ENCODE measurements around the gene USP3. TPM values are rescaled to one million over a fixed set of nuclear protein-coding genes. Genes with fewer than 3 reads are reported as not detected.

USP3 gene
- total and polyA plus RNA-seq, 2 donors (not counting 1 experiment from before 2014, with no cell fraction given), result 21.3 to 55.5 TPM

DNA sequence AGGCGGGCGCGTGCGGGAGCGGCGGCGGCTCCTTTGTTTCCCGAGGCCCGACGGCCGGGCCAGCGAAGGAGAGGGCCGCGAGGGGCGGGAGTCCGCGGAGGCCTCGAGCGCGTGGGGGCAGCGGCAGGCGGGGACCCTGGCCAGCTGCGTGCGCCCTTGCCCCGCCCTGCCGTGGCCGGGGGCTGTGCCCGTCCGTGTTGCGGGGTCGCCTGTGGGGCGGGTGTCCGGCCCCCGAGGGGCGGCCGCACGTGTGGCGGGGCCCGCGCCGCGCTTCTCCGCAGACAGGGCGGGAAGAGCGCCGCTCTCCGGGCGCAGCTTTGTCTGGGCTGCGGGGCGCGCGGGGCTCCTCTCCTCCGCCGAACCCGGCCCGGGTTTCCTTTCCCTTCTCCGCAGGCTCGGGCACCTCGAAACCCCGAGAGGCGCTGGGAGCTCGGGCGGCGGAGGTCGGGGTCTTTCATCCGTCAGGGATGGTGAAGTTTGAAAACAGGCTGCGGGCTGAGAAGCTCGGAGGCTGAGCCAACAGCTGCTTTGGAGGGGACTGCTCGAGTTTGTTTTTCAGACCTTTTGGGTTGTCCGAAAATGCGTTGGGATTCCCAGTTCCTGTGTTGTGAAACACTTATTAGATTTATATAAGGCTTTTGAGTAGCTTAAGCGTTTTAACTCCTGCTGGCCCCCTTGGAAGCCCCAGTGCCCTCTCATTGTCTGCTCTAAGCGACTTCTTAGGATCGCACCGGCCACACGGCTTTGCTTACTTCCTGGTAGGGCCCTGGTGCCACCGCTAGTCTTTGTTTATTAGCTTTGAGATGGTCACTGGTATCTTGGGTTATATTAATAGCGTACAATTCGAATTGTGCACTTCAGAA, 817 bp downstream of the USP3 start:
- Histone ChIP-seq H3K4me1 (ENCODE audit: control insufficient read depth, extremely low read depth, insufficient read depth, low read length) (peaks cover 33% of the 10 kb centered on the region), H3K27ac (ENCODE audit: insufficient read depth, low read length) (peak overlapping the region; percentile 89), H4K20me1 (ENCODE audit: control insufficient read depth, extremely low read depth, insufficient read depth, low read length) (no peaks in the 10 kb centered on the region), H3K27me3 (ENCODE audit: control insufficient read depth, insufficient read depth, low read length) (no peaks in the 10 kb centered on the region), H3K4me2 (ENCODE audit: extremely low read depth, insufficient read depth, low read length) (peak overlapping the region; percentile 76), H3K79me2 (ENCODE audit: control insufficient read depth, insufficient read depth, low read length) (peaks cover 46% of the 10 kb centered on the region), H3K4me3 (replicated peaks in 1 of 4; ENCODE audit: control extremely low read depth in 1 of 4, insufficient read depth in 1 of 4, low read depth in 3 of 4, low read length in 4 of 4) (peak overlapping the region; percentile 79 to 93 (median 86)), H3K9ac (ENCODE audit: insufficient read depth, low read length) (peak overlapping the region; percentile 95), H3K36me3 (ENCODE audit: control insufficient read depth, insufficient read depth, low read length) (no peaks in the 10 kb centered on the region), H3K9me3 (ENCODE audit: control insufficient read depth, insufficient read depth, low read depth, low read length) (no peaks in the 10 kb centered on the region), H2AFZ (ENCODE audit: low read length) (no peak overlapping the region)
- TF ChIP-seq, protein P1, sequence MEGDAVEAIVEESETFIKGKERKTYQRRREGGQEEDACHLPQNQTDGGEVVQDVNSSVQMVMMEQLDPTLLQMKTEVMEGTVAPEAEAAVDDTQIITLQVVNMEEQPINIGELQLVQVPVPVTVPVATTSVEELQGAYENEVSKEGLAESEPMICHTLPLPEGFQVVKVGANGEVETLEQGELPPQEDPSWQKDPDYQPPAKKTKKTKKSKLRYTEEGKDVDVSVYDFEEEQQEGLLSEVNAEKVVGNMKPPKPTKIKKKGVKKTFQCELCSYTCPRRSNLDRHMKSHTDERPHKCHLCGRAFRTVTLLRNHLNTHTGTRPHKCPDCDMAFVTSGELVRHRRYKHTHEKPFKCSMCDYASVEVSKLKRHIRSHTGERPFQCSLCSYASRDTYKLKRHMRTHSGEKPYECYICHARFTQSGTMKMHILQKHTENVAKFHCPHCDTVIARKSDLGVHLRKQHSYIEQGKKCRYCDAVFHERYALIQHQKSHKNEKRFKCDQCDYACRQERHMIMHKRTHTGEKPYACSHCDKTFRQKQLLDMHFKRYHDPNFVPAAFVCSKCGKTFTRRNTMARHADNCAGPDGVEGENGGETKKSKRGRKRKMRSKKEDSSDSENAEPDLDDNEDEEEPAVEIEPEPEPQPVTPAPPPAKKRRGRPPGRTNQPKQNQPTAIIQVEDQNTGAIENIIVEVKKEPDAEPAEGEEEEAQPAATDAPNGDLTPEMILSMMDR (conservative IDR thresholded peaks at IDR 0.05 in 1 of 2, IDR thresholded peaks at IDR 0.05 in 1 of 2; ENCODE audit: low read depth in 1 of 2, low read length in 2 of 2), result peak in 1 of 2 donors; percentile 23
- no peak for TF ChIP-seq EZH2 (IDR thresholded peaks at IDR 0.05; ENCODE audit: low read length, missing control alignments)
- peak; percentile 61 to 62 for DNase-seq (ENCODE audit: low read depth in 2 of 2)

DNA sequence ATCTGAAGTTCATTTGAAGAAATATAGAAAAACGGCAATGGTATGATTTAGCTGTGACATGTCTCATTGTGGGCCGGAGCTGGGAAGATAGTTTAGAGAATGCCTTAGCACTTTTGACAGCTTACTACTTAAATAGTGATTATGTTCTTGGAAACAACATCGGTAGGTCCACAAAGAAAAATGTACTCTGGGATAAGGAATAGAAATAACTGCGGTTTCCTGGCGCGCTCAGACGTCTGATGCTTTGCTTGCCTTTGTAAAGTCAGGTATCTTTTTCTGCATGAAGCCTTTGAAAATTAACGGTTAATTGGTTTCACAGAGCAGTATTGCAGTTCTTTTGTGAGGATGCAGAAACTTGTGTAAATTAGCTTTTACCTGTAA, 1.4 kb downstream of the USP3 start:
- Histone ChIP-seq H2AFZ (ENCODE audit: low read length) (no peak overlapping the region), H3K27me3 (ENCODE audit: control insufficient read depth, insufficient read depth, low read length) (no peaks in the 10 kb centered on the region), H3K79me2 (ENCODE audit: control insufficient read depth, insufficient read depth, low read length) (peaks cover 52% of the 10 kb centered on the region), H4K20me1 (ENCODE audit: control insufficient read depth, extremely low read depth, insufficient read depth, low read length) (no peaks in the 10 kb centered on the region), H3K4me2 (ENCODE audit: extremely low read depth, insufficient read depth, low read length) (peak overlapping the region; percentile 76), H3K9ac (ENCODE audit: insufficient read depth, low read length) (peak overlapping the region; percentile 95), H3K9me3 (ENCODE audit: control insufficient read depth, insufficient read depth, low read depth, low read length) (no peaks in the 10 kb centered on the region), H3K4me1 (ENCODE audit: control insufficient read depth, extremely low read depth, insufficient read depth, low read length) (peaks cover 38% of the 10 kb centered on the region), H3K27ac (ENCODE audit: insufficient read depth, low read length) (peak overlapping the region; percentile 89), H3K36me3 (ENCODE audit: control insufficient read depth, insufficient read depth, low read length) (no peaks in the 10 kb centered on the region), H3K4me3 (replicated peaks in 1 of 4; ENCODE audit: control extremely low read depth in 1 of 4, insufficient read depth in 1 of 4, low read depth in 3 of 4, low read length in 4 of 4) (peak overlapping the region; percentile 79 to 93 (median 86))
- peak in 1 of 2 donors; percentile 62 for DNase-seq (ENCODE audit: low read depth in 2 of 2)
- TF ChIP-seq EZH2 (IDR thresholded peaks at IDR 0.05; ENCODE audit: low read length, missing control alignments), result no peak
- TF ChIP-seq, protein P1 (conservative IDR thresholded peaks at IDR 0.05 in 1 of 2, IDR thresholded peaks at IDR 0.05 in 1 of 2; ENCODE audit: low read depth in 1 of 2, low read length in 2 of 2), result no peak

DNA sequence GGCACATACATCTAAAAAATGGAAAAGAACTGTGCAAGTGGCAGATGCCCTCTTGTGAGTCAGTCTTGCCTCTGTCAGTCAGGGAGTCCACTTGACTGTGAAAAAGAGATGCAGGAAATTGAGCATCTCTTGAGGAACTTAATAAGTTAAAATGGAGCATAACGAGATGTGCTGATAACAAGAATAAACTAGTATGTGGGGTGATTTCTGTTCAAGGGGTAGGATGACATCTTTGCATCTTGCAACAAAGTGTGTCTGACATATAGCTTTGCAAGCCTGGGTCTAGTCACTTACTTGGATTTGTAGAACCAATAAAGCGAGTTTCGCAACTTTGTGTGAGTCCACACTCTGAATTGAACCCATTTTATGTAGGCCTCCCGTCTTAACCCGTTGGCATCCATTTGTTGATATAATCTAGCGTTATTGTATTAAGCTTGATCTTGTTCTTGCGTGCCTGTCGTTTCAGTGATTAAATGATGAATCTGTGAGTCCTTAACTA, 2.2 kb downstream of the USP3 start:
- Histone ChIP-seq H3K36me3 (ENCODE audit: control insufficient read depth, insufficient read depth, low read length) (no peaks in the 10 kb centered on the region), H3K4me2 (ENCODE audit: extremely low read depth, insufficient read depth, low read length) (peak overlapping the region; percentile 76), H3K79me2 (ENCODE audit: control insufficient read depth, insufficient read depth, low read length) (peaks cover 58% of the 10 kb centered on the region), H4K20me1 (ENCODE audit: control insufficient read depth, extremely low read depth, insufficient read depth, low read length) (no peaks in the 10 kb centered on the region), H3K27ac (ENCODE audit: insufficient read depth, low read length) (no peak overlapping the region), H3K27me3 (ENCODE audit: control insufficient read depth, insufficient read depth, low read length) (no peaks in the 10 kb centered on the region), H3K9me3 (ENCODE audit: control insufficient read depth, insufficient read depth, low read depth, low read length) (no peaks in the 10 kb centered on the region), H2AFZ (ENCODE audit: low read length) (no peak overlapping the region), H3K4me3 (replicated peaks in 1 of 4; ENCODE audit: control extremely low read depth in 1 of 4, insufficient read depth in 1 of 4, low read depth in 3 of 4, low read length in 4 of 4) (peak overlapping the region in 2 of 4 experiments; percentile 90 to 93), H3K4me1 (ENCODE audit: control insufficient read depth, extremely low read depth, insufficient read depth, low read length) (peaks cover 37% of the 10 kb centered on the region), H3K9ac (ENCODE audit: insufficient read depth, low read length) (no peak overlapping the region)
- DNase-seq (ENCODE audit: low read depth in 2 of 2), result peak; percentile 38 to 63
- TF ChIP-seq EZH2 (IDR thresholded peaks at IDR 0.05; ENCODE audit: low read length, missing control alignments), result no peak
- TF ChIP-seq, protein P1 (conservative IDR thresholded peaks at IDR 0.05 in 1 of 2, IDR thresholded peaks at IDR 0.05 in 1 of 2; ENCODE audit: low read depth in 1 of 2, low read length in 2 of 2), result no peak
